Measurements from ENCODE around the gene DMRT1. TPM values are rescaled to one million over a fixed set of nuclear protein-coding genes. Genes with fewer than 3 reads are reported as not detected.

The DMRT1 gene
- polyA plus RNA-seq = not detected
- long read RNA-seq, donor 1 = 0 reads
- long read RNA-seq, donor 2 = 0 reads
- long read RNA-seq, donor 3 = 0 reads
- long read RNA-seq, donor 4 = 0 reads
- long read RNA-seq, donor 5 = 0 reads
- long read RNA-seq, donor 6 = 0 reads
- long read RNA-seq, donor 7 = 0 reads
- long read RNA-seq, donor 8 = 0 reads
- long read RNA-seq, donor 9 = 0 reads
- long read RNA-seq, donor 10 = 0 reads

DNA sequence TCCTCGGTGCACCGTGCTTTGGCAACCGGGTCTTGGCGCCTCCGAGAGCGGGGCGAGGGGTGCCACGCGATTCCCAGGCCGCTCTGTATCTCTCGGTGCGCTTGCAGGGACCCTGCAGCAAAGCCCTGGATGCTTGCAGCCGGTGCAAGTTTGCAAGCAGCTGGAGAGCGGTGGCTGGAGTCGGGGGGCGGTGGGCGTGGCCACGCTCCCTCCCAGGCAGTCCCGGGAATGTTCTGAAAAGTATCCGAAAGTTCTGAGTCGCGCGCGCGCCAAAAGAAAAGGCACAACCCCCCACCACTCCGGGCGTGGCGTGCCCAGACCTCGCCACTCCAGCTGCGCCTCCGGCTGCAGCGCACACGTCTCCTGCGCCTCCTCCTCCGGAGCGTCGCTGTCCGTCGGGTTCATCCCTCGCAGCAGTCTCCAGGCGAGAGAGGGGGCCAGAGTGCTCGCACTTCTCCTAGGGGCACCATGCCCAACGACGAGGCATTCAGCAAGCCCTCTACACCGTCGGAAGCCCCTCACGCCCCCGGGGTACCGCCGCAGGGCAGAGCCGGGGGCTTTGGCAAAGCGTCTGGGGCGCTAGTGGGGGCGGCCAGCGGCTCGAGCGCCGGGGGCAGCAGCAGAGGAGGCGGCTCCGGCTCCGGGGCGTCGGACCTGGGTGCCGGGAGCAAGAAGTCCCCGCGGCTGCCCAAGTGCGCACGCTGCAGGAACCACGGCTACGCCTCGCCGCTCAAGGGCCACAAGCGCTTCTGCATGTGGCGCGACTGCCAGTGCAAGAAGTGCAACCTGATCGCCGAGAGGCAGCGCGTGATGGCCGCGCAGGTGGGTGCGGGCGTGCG lies at the start of gene DMRT1:
Gene DMRT1, plus strand, starts transcription at position 327 of the 839 bp plus-strand sequence. Its CDS starts 142 bp downstream, at position 469.
- no peak for FAIRE-seq
- no peaks in the 10 kb centered on the region for H3K36me3 ChIP-seq (ENCODE audit: control insufficient read depth in 3 of 3, insufficient read depth in 2 of 3, low read depth in 1 of 3, low read length in 3 of 3)
- no peaks in the 10 kb centered on the region for H3K4me1 ChIP-seq (ENCODE audit: control insufficient read depth in 3 of 3, insufficient read depth in 2 of 3, low read depth in 1 of 3, low read length in 2 of 3)
- H3K27ac ChIP-seq (ENCODE audit: low read depth in 1 of 3, low read length in 2 of 3) = no peak within 1 kb of the TSS
- peak in 1 of 2 donors; percentile 8 for DNase-seq
- H3K27me3 ChIP-seq (ENCODE audit: control insufficient read depth in 3 of 3, insufficient read depth in 3 of 3, low read length in 3 of 3) = peaks cover 17 to 62% (median 26%) of the 10 kb centered on the region in 3 donors
- H3K4me3 ChIP-seq (ENCODE audit: low read depth in 1 of 3, low read length in 3 of 3) = no peak within 1 kb of the TSS
- no peaks in the 10 kb centered on the region for H3K9me3 ChIP-seq (ENCODE audit: control insufficient read depth in 2 of 2, insufficient read depth in 1 of 2, low read depth in 1 of 2, low read length in 1 of 2)
- WGBS, 3 donors = 3 to 7% (median 5%) methylated on average over 67 to 84 of the region's 84 CpGs

DNA sequence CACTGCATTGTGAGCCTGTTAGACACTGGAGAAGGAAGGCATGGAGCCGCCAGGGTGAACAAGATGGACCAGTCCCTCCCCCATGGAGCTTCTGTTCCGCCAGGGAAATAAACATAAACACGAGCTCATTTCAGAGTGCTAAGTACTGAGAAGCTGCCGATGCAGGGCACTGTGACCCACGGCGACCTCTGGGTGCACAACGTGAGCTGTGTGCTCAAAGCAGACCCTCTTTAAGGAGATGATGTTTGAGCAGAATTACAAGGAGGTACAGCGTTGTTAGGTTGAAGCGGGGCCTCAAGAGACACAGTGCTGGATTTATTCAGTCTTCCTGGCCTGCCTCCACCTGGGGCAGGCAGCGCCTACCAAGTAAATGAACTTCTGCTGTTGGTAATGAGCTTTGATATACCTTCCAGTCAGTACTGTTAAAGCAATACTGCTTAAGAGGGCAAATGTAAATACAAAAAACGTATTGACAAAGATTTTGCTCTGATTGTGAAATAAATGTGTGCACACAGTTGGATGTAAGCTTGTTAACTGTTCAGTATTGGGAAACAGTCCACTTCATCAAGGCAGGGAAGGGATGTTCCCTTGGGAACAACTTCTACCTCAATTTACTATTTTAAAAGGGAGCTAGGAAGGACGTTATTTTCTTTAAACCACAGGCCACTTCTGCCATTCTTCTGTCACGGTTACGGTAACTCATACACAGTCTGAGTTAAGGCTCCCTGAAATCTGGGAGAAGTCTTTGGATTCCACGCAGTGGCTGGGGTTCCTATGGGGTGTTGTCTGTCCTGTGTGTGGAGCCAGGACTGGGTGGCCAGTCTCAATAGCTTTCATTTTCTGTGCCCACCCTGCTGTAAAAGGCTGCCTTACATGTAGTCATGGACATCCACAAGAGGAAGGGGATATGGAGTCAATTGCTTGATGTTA lies 48.9 kb upstream of the DMRT1 start:
- no peak for FAIRE-seq
- Histone ChIP-seq H3K4me1 (ENCODE audit: control insufficient read depth in 3 of 3, insufficient read depth in 2 of 3, low read depth in 1 of 3, low read length in 2 of 3) (no peaks in the 10 kb centered on the region), H3K9me3 (ENCODE audit: control insufficient read depth in 2 of 2, insufficient read depth in 1 of 2, low read depth in 1 of 2, low read length in 1 of 2) (no peaks in the 10 kb centered on the region), H3K36me3 (ENCODE audit: control insufficient read depth in 3 of 3, insufficient read depth in 2 of 3, low read depth in 1 of 3, low read length in 3 of 3) (no peaks in the 10 kb centered on the region), H3K27me3 (ENCODE audit: control insufficient read depth in 3 of 3, insufficient read depth in 3 of 3, low read length in 3 of 3) (peaks cover 0 to 3% (median 2%) of the 10 kb centered on the region in 3 donors), H3K27ac (ENCODE audit: low read depth in 1 of 3, low read length in 2 of 3) (no peak overlapping the region), H3K4me3 (ENCODE audit: low read depth in 1 of 3, low read length in 3 of 3) (no peak overlapping the region)
- no peak for DNase-seq
- 72 to 81% (median 79%) methylated on average over 15 of the region's 15 CpGs for WGBS, 3 donors

DNA sequence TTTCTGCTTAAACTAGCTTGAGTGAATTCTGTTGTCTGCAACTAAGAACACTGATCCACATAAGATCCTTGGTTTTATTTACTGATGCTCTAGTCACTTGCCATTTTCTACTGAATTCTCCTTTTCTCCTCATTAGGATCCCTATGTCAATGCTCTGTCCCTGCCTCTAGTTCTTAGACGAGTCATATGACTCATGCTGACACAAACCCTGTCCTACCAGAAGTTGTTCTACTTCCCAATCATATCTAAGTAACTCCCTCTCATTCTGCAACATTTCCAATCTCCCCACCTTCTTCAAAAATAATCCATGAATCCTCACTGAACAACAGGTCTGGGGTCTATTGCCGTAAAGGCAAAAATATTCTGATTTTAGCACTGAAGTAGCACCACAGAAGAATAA lies 47.1 kb upstream of the DMRT1 start:
- WGBS, 3 donors = 77 to 85% (median 81%) methylated on average over 2 of the region's 2 CpGs
- DNase-seq (no peak), FAIRE-seq (no peak)

DNA sequence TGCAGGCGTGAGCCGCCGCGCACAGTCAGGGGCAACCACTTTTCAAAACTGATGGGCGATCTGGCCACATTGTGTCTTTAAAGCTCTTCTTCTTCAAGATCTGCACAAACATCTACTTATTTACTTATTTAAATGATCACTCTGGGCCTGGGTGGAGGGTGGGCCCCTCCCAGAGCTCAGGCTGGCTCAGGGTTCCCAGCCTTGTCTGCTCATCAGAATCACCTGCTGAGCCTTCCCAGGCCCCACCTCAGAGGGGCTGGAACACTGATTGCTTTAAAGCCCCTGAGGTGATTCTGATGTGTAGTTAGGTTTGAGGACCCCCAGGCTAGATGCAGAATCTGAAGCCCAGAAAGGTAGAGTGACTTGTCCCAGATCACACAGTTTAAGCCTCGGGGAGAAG lies 45.6 kb upstream of the DMRT1 start:
- H3K27ac ChIP-seq (ENCODE audit: low read depth in 1 of 3, low read length in 2 of 3) = no peak overlapping the region
- WGBS, 3 donors = 94 to 96% (median 95%) methylated on average over 6 of the region's 6 CpGs

More for the DNA sequence above, 47.1 kb upstream of the DMRT1 start:
- H3K4me1 ChIP-seq (ENCODE audit: control insufficient read depth in 3 of 3, insufficient read depth in 2 of 3, low read depth in 1 of 3, low read length in 2 of 3) = no peaks in the 10 kb centered on the region
- peaks cover 0 to 3% (median 2%) of the 10 kb centered on the region in 3 donors for H3K27me3 ChIP-seq (ENCODE audit: control insufficient read depth in 3 of 3, insufficient read depth in 3 of 3, low read length in 3 of 3)
- no peak overlapping the region for H3K27ac ChIP-seq (ENCODE audit: low read depth in 1 of 3, low read length in 2 of 3)
- H3K36me3 ChIP-seq (ENCODE audit: control insufficient read depth in 3 of 3, insufficient read depth in 2 of 3, low read depth in 1 of 3, low read length in 3 of 3) = no peaks in the 10 kb centered on the region
- no peaks in the 10 kb centered on the region for H3K9me3 ChIP-seq (ENCODE audit: control insufficient read depth in 2 of 2, insufficient read depth in 1 of 2, low read depth in 1 of 2, low read length in 1 of 2)
- H3K4me3 ChIP-seq (ENCODE audit: low read depth in 1 of 3, low read length in 3 of 3) = no peak overlapping the region

DNA sequence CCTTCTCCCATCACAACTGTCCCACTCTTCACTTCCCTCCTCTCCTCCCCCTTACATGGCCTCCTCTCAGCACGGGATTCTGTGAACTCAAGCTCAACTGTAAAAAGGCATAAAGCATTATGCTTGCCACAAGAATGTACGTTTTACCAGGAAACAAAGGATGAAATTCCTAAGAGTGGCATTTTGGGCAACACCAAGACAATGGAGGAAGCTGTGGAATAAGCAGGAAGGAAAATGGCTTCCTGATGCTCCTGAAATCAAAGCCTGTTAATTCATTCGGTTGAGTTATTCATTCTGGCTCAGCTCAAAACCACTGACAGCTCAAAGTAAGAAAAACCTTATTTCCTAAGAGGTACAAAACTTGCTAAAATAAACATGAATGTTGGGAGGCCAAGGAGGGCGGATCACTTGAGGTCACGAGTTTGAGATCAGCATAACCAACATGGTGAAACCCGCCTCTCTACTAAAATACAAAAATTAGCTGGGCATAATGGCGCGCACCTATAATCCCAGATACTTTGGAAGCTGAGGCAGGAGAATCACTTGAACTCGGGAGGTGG lies 40.8 kb upstream of the DMRT1 start:
- 76 to 82% (median 79%) methylated on average over 9 of the region's 9 CpGs for WGBS, 3 donors
- Histone ChIP-seq H3K4me3 (ENCODE audit: low read depth in 1 of 3, low read length in 3 of 3) (no peak overlapping the region), H3K9me3 (ENCODE audit: control insufficient read depth in 2 of 2, insufficient read depth in 1 of 2, low read depth in 1 of 2, low read length in 1 of 2) (no peaks in the 10 kb centered on the region), H3K36me3 (ENCODE audit: control insufficient read depth in 3 of 3, insufficient read depth in 2 of 3, low read depth in 1 of 3, low read length in 3 of 3) (no peaks in the 10 kb centered on the region), H3K27me3 (ENCODE audit: control insufficient read depth in 3 of 3, insufficient read depth in 3 of 3, low read length in 3 of 3) (no peaks in the 10 kb centered on the region), H3K4me1 (ENCODE audit: control insufficient read depth in 3 of 3, insufficient read depth in 2 of 3, low read depth in 1 of 3, low read length in 2 of 3) (no peaks in the 10 kb centered on the region), H3K27ac (ENCODE audit: low read depth in 1 of 3, low read length in 2 of 3) (no peak overlapping the region)
- no peak for DNase-seq
- no peak for FAIRE-seq

More for the DNA sequence above, 45.6 kb upstream of the DMRT1 start:
- no peaks in the 10 kb centered on the region for H3K36me3 ChIP-seq (ENCODE audit: control insufficient read depth in 3 of 3, insufficient read depth in 2 of 3, low read depth in 1 of 3, low read length in 3 of 3)
- H3K27me3 ChIP-seq (ENCODE audit: control insufficient read depth in 3 of 3, insufficient read depth in 3 of 3, low read length in 3 of 3) = peaks cover 0 to 2% (median 0%) of the 10 kb centered on the region in 3 donors
- H3K9me3 ChIP-seq (ENCODE audit: control insufficient read depth in 2 of 2, insufficient read depth in 1 of 2, low read depth in 1 of 2, low read length in 1 of 2) = no peaks in the 10 kb centered on the region
- H3K4me1 ChIP-seq (ENCODE audit: control insufficient read depth in 3 of 3, insufficient read depth in 2 of 3, low read depth in 1 of 3, low read length in 2 of 3) = no peaks in the 10 kb centered on the region
- FAIRE-seq = no peak
- no peak overlapping the region for H3K4me3 ChIP-seq (ENCODE audit: low read depth in 1 of 3, low read length in 3 of 3)
- no peak for DNase-seq

DNA sequence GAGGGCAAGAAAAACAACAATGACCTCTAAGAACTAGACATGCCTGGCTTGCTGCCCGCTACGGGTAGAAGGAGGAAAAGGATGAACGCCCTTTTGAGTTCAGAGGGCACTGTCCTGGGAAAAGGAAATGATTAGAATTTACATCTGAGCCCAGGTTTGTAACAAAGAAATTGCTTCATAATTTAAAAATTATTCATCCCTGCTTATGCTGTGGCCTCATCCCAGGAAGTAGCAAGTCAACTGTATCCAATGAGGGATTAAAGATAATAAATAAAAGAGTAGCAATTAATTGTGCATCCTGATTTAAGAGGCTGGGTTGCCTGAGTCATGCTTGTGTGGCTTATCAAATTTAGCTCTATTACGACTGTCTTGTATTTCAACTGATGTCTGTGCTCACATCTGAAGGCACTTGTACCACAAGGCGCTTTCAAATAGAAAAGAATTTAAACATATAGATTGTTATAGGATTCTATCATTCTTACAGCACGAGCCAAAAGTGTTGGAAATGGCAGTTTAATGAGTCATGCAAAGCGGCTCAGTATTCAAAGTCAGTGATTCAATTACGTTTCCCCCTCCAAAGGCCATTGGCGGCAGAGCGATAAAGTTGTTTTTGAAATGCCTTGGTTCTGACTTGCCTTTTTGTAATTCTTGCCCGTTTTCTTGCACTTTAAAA lies 40.0 kb upstream of the DMRT1 start:
- DNase-seq = peak in 1 of 2 donors; percentile 33
- FAIRE-seq = no peak
- Histone ChIP-seq H3K4me3 (ENCODE audit: low read depth in 1 of 3, low read length in 3 of 3) (no peak overlapping the region), H3K9me3 (ENCODE audit: control insufficient read depth in 2 of 2, insufficient read depth in 1 of 2, low read depth in 1 of 2, low read length in 1 of 2) (no peaks in the 10 kb centered on the region), H3K36me3 (ENCODE audit: control insufficient read depth in 3 of 3, insufficient read depth in 2 of 3, low read depth in 1 of 3, low read length in 3 of 3) (no peaks in the 10 kb centered on the region), H3K27ac (ENCODE audit: low read depth in 1 of 3, low read length in 2 of 3) (no peak overlapping the region), H3K4me1 (ENCODE audit: control insufficient read depth in 3 of 3, insufficient read depth in 2 of 3, low read depth in 1 of 3, low read length in 2 of 3) (no peaks in the 10 kb centered on the region), H3K27me3 (ENCODE audit: control insufficient read depth in 3 of 3, insufficient read depth in 3 of 3, low read length in 3 of 3) (no peaks in the 10 kb centered on the region)
- 46 to 55% (median 52%) methylated on average over 11 of the region's 11 CpGs for WGBS, 3 donors

DNA sequence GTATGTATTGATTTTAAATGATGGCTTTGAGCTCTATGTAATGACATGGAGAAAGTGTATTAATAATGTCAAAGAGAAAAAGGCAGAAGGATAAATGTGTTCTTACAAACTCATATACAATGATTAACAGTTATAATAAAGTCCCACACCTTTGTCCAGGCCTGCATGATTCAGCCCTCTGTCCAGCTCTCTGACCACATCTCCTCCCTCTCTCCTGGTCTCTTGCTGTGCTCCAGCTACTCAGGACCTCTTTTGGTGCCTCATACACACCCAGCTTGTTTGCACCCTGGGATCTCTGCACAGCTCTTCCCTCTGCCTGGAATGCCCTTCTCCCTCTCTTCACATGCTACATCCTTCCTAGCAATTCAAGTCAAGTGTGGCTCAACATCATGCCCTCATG lies 37.5 kb upstream of the DMRT1 start:
- H3K4me1 ChIP-seq (ENCODE audit: control insufficient read depth in 3 of 3, insufficient read depth in 2 of 3, low read depth in 1 of 3, low read length in 2 of 3) = no peaks in the 10 kb centered on the region
- H3K9me3 ChIP-seq (ENCODE audit: control insufficient read depth in 2 of 2, insufficient read depth in 1 of 2, low read depth in 1 of 2, low read length in 1 of 2) = no peaks in the 10 kb centered on the region
- no peak for FAIRE-seq
- H3K36me3 ChIP-seq (ENCODE audit: control insufficient read depth in 3 of 3, insufficient read depth in 2 of 3, low read depth in 1 of 3, low read length in 3 of 3) = no peaks in the 10 kb centered on the region
- no peaks in the 10 kb centered on the region for H3K27me3 ChIP-seq (ENCODE audit: control insufficient read depth in 3 of 3, insufficient read depth in 3 of 3, low read length in 3 of 3)
- no peak overlapping the region for H3K4me3 ChIP-seq (ENCODE audit: low read depth in 1 of 3, low read length in 3 of 3)
- H3K27ac ChIP-seq (ENCODE audit: low read depth in 1 of 3, low read length in 2 of 3) = no peak overlapping the region
- DNase-seq = no peak
